DND-41 (cell line): ENCODE measurements around the gene PIEZO2.

Source experiments
- CTCF ChIP-seq: IDR thresholded peaks from 2 replicates; pipeline ENCODE4 v1.5.1; 2012; ENCODE audit warnings: borderline replicate concordance, low read length, moderate library complexity, mild to moderate bottlenecking; ENCODE audit not compliant: poor library complexity, severe bottlenecking; ENCODE audit errors: extremely low read depth
- EZH2 ChIP-seq: IDR thresholded peaks from 3 replicates; pipeline ENCODE4 v1.6.1; 2012; ENCODE audit warnings: borderline replicate concordance, low read depth, mild to moderate bottlenecking, moderate library complexity, low read length, inconsistent platforms; ENCODE audit not compliant: severe bottlenecking

GRCh38 chr18:10724666-10725065, 424.7 kb downstream of the PIEZO2 start:
- TF ChIP-seq CTCF (no peak), EZH2 (no peak)
